CD14-positive monocyte (primary cell): ENCODE results near the gene BTBD7. TPM values are rescaled to one million over a fixed set of nuclear protein-coding genes. Genes with fewer than 3 reads are reported as not detected.

Source experiments
- DNase-seq, 3 donors: peaks; one replicate each; pipeline ENCODE4 v3.0.0-alpha.2; 2011 to 2022
- H2AFZ ChIP-seq: 2 replicates; pipeline ENCODE4 v1.6.0; 2012; ENCODE audit warnings: mild to moderate bottlenecking, low read depth, low read length, inconsistent platforms; ENCODE audit not compliant: insufficient read depth, poor library complexity, severe bottlenecking
- H3K27ac ChIP-seq, 2 donors: 1 replicate in 1 of 2; 2 replicates in 1 of 2; pipeline ENCODE4 v1.5.1; 2012 to 2013; ENCODE audit warnings: low read length in 2 of 2, control low read depth in 1 of 2, inconsistent platforms in 1 of 2, low read depth in 1 of 2, mild to moderate bottlenecking in 1 of 2
- H3K27me3 ChIP-seq, 2 donors: one replicate each; pipeline versions ENCODE4 v1.6.0 to v1.6.1; 2011 to 2013; ENCODE audit warnings: low read length in 2 of 2; ENCODE audit not compliant: control insufficient read depth in 2 of 2, insufficient read depth in 2 of 2
- H3K36me3 ChIP-seq, 2 donors: replicated peaks in 1 of 2; 1 replicate in 1 of 2; 2 replicates in 1 of 2; pipeline versions ENCODE4 v1.5.1 to v1.6.1; 2012 to 2013; ENCODE audit warnings: low read length in 2 of 2, control low read depth in 1 of 2, inconsistent platforms in 1 of 2, mild to moderate bottlenecking in 1 of 2; ENCODE audit not compliant: insufficient read depth in 2 of 2, control insufficient read depth in 1 of 2
- H3K4me1 ChIP-seq, 2 donors: 1 replicate in 1 of 2; 2 replicates in 1 of 2; pipeline versions ENCODE4 v1.5.1 to v1.6.1; 2012 to 2013; ENCODE audit warnings: low read length in 2 of 2, control low read depth in 1 of 2, inconsistent platforms in 1 of 2, mild to moderate bottlenecking in 1 of 2, moderate library complexity in 1 of 2; ENCODE audit not compliant: insufficient read depth in 2 of 2, control insufficient read depth in 1 of 2
- H3K4me2 ChIP-seq: replicated peaks from 2 replicates; pipeline ENCODE3; 2012; ENCODE audit warnings: low read length, moderate library complexity, mild to moderate bottlenecking; ENCODE audit not compliant: poor library complexity, severe bottlenecking; ENCODE audit errors: extremely low read depth
- H3K4me3 ChIP-seq, 3 experiments: fragments of 200-600 bp in 1 of 3; sonication (generic) in 1 of 3; replicated peaks in 1 of 3; 1 replicate in 2 of 3; 2 replicates in 1 of 3; pipeline ENCODE4 v1.5.1; 2011 to 2013; ENCODE audit warnings: low read length in 3 of 3, mild to moderate bottlenecking in 3 of 3, control low read depth in 2 of 3, low read depth in 2 of 3, inconsistent platforms in 1 of 3, moderate library complexity in 1 of 3
- H3K79me2 ChIP-seq: 2 replicates; pipeline ENCODE4 v1.6.0; 2012; ENCODE audit warnings: mild to moderate bottlenecking, control low read depth, inconsistent platforms, low read length, moderate library complexity; ENCODE audit not compliant: insufficient read depth
- H3K9ac ChIP-seq: 2 replicates; pipeline ENCODE4 v1.6.0; 2017; ENCODE audit warnings: low read length, mild to moderate bottlenecking; ENCODE audit not compliant: insufficient read depth, poor library complexity, severe bottlenecking
- H3K9me3 ChIP-seq, 2 donors: replicated peaks in 1 of 2; 1 replicate in 1 of 2; 2 replicates in 1 of 2; pipeline versions ENCODE4 v1.5.1 to v1.6.1; 2012 to 2013; ENCODE audit warnings: low read length in 2 of 2, control low read depth in 1 of 2; ENCODE audit not compliant: control insufficient read depth in 1 of 2, insufficient read depth in 1 of 2
- H4K20me1 ChIP-seq: 2 replicates; pipeline ENCODE4 v1.6.0; 2012; ENCODE audit warnings: mild to moderate bottlenecking, low read length, control low read depth, moderate library complexity; ENCODE audit not compliant: insufficient read depth
- H3K27ac Mint-ChIP-seq, 7 donors: one replicate each; pipeline ENCODE4 v1.8.0; 2020; ENCODE audit warnings: mild to moderate bottlenecking in 7 of 7, mixed read lengths in 7 of 7, moderate library complexity in 6 of 7, inconsistent platforms in 2 of 7
- H3K27me3 Mint-ChIP-seq, 3 donors: one replicate each; pipeline ENCODE4 v1.8.0; 2021 to 2022; ENCODE audit warnings: low read depth in 3 of 3, mild to moderate bottlenecking in 3 of 3, mixed read lengths in 3 of 3, moderate library complexity in 3 of 3, inconsistent platforms in 1 of 3
- H3K36me3 Mint-ChIP-seq, 2 donors: one replicate each; pipeline ENCODE4 v1.8.0; 2020; ENCODE audit warnings: mixed read lengths in 2 of 2, inconsistent platforms in 1 of 2, mild to moderate bottlenecking in 1 of 2
- H3K4me1 Mint-ChIP-seq: one replicate; pipeline ENCODE4 v1.8.0; 2020; ENCODE audit warnings: mild to moderate bottlenecking, mixed read lengths
- H3K4me3 Mint-ChIP-seq, 2 donors: one replicate each; pipeline ENCODE4 v1.8.0; 2020; ENCODE audit warnings: mild to moderate bottlenecking in 2 of 2, mixed read lengths in 2 of 2, moderate library complexity in 1 of 2
- H3K9me3 Mint-ChIP-seq, 7 donors: one replicate each; pipeline ENCODE4 v1.8.0; 2020 to 2022; ENCODE audit warnings: mixed read lengths in 7 of 7, mild to moderate bottlenecking in 6 of 7, moderate library complexity in 6 of 7, inconsistent platforms in 2 of 7
- CTCF ChIP-seq: fragments of 200-600 bp; IDR thresholded peaks from one replicate; pipeline ENCODE4 v1.8.0; 2022; ENCODE audit warnings: antibody characterized with exemption, mild to moderate bottlenecking
- WGBS: methylation state at CpG from one replicate; pipeline ENCODE4 v1.1.5; 2013; ENCODE audit warnings: missing lambda C conversion rate; ENCODE audit not compliant: insufficient coverage; 5-methylcytosine and 5-hydroxymethylcytosine counted together
- intact Hi-C, 2 donors: fragments of 100-400 bp; cut with micrococcal nuclease; formaldehyde crosslinking; loops; one replicate each; pipeline versions ENCODE4 v1.15.0 to v1.15.1; 2023
- polyA plus RNA-seq, 3 donors: library from polyadenylated mRNA; depleted of rRNA in 1 of 3; unstranded in 2 of 3; stranded (reverse) in 1 of 3; fragments of 300-500 nt in 2 of 3; fragments of >200 nt in 1 of 3; fragmentation: Illumina TruSeq in 2 of 3; gene quantifications; 1 replicate in 2 of 3; 2 replicates in 1 of 3; pipeline ENCODE4 v1.2.3, GENCODE V29; 2012 to 2021

Gene BTBD7
- polyA plus RNA-seq, 3 donors, result 8.3 to 8.6 (median 8.5) TPM

- H3K4me2 ChIP-seq, result no peak overlapping the region
- H3K36me3 ChIP-seq, result no peaks in the 10 kb centered on the region
- Mint-ChIP-seq H3K4me1 (peaks cover 46% of the 10 kb centered on the region), H3K36me3 (peaks cover 0 to 3% of the 10 kb centered on the region in 2 donors), H3K27me3 (no peaks in the 10 kb centered on the region), H3K27ac (peak overlapping the region in 1 of 7 donors; percentile 15), H3K4me3 (no peak overlapping the region), H3K9me3 (no peaks in the 10 kb centered on the region)
- intact Hi-C loops, result loop anchor here (10.0 kb wide), 4 partner anchors 125 to 635 kb away; partner anchors contain the start of genes GON7 (in 2 of the 2) and UBR7 (in 2 of the 2)
- no peaks in the 10 kb centered on the region for H3K9me3 ChIP-seq
- no peak overlapping the region for H2AFZ ChIP-seq
- H3K27ac ChIP-seq, result no peak overlapping the region
- H3K79me2 ChIP-seq, result peaks cover 77% of the 10 kb centered on the region
- 78% methylated on average over 4 of the region's 5 CpGs for WGBS
- H3K4me3 ChIP-seq, result no peak overlapping the region
- H3K4me1 ChIP-seq, result peaks cover 22 to 25% of the 10 kb centered on the region in 2 donors
- TF ChIP-seq CTCF, result no peak
- no peak for DNase-seq
- H3K9ac ChIP-seq, result no peak overlapping the region
- H4K20me1 ChIP-seq, result peaks cover 70% of the 10 kb centered on the region
- H3K27me3 ChIP-seq, result no peaks in the 10 kb centered on the region
These were observed 2.7 kb downstream of the BTBD7 start for GRCh38 chr14:93329965-93330608.

GRCh38 chr14:93328546-93328945 is 4.3 kb downstream of the BTBD7 start:
- Mint-ChIP-seq H3K27ac (no peak overlapping the region), H3K4me1 (peaks cover 53% of the 10 kb centered on the region), H3K9me3 (no peaks in the 10 kb centered on the region), H3K27me3 (no peaks in the 10 kb centered on the region), H3K36me3 (peaks cover 5 to 14% of the 10 kb centered on the region in 2 donors), H3K4me3 (no peak overlapping the region)
- H4K20me1 ChIP-seq, result peaks cover 86% of the 10 kb centered on the region
- no peaks in the 10 kb centered on the region for H3K36me3 ChIP-seq
- H3K9me3 ChIP-seq, result no peaks in the 10 kb centered on the region
- no peak for TF ChIP-seq CTCF
- 100% methylated on average over 2 of the region's 6 CpGs for WGBS
- H3K27me3 ChIP-seq, result no peaks in the 10 kb centered on the region
- no peak overlapping the region for H3K9ac ChIP-seq
- no peak overlapping the region for H3K4me2 ChIP-seq
- no peak overlapping the region for H3K4me3 ChIP-seq
- H3K27ac ChIP-seq, result no peak overlapping the region
- H2AFZ ChIP-seq, result no peak overlapping the region
- intact Hi-C loops, result no loop called here
- peaks cover 24 to 27% of the 10 kb centered on the region in 2 donors for H3K4me1 ChIP-seq
- DNase-seq, result no peak
- H3K79me2 ChIP-seq, result peaks cover 92% of the 10 kb centered on the region
